MM.1S (cell line): Measurements from ENCODE around the gene UQCC2.

Experiments
- CTCF ChIP-seq: fragments of 300-600 bp; sonication (generic); IDR thresholded peaks from 2 replicates; pipeline ENCODE4 v1.5.1; 2016; ENCODE audit warnings: antibody characterized with exemption, low read length, mixed read lengths
- EZH2 ChIP-seq: fragments of 300-600 bp; sonication (generic); optimal IDR thresholded peaks from 2 replicates; pipeline ENCODE3; 2017; ENCODE audit warnings: low read depth, mild to moderate bottlenecking, antibody characterized with exemption, low read length, mixed read lengths
- EZH2phosphoT487 ChIP-seq: fragments of 300-600 bp; sonication (generic); IDR thresholded peaks from 2 replicates; pipeline ENCODE4 v1.6.1; 2018; ENCODE audit warnings: antibody characterized with exemption, low read length

- TF ChIP-seq EZH2 (no peak), CTCF (no peak), EZH2phosphoT487 (no peak)
Observed at GRCh38 chr6:33738879-33739278, 27.4 kb upstream of the UQCC2 start.
